NCI-H1092 (cell line): ENCODE results near the gene SPATA31C2.
"Not testable (repeated sequence)": the region's sequence is repeated elsewhere in the genome, so short reads cannot be mapped to it uniquely, and the experiment has no call there.

Source experiments
- DNase-seq: peaks from one replicate; lab custom pipeline; 2025; lab: John Stamatoyannopoulos, UW

SPATA31C2 gene

DNA sequence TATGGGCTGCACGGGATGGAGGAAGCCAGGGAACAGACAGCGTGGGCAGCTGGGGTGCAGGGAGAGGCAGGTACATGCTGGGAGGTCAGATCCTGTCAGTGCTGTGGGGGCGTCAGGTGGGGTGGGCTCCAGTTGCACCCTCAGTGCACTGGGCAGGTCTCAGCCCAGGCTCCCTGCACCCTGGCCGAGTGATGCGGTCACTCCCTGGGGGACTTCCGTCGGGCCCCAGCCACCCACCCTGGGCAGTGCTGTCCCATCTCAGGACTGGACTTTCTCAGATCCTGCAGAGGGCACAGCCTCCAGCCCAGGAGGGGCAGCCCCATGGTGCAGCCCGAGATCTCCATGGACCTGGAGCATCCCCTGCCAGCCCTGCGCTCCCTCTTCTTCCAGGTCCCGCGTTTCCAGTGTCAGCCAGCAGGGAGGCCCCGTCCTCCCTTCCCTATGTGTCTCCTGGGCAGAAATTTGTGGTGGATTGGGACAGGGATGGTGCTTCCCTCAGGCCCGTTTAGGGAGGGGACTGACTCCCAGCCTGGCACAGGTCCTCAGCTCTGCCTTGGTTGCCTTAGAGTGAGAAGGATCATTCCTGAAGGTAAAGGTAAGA is 10.5 kb downstream of the SPATA31C2 start:
- not testable (repeated sequence) for DNase-seq

DNA sequence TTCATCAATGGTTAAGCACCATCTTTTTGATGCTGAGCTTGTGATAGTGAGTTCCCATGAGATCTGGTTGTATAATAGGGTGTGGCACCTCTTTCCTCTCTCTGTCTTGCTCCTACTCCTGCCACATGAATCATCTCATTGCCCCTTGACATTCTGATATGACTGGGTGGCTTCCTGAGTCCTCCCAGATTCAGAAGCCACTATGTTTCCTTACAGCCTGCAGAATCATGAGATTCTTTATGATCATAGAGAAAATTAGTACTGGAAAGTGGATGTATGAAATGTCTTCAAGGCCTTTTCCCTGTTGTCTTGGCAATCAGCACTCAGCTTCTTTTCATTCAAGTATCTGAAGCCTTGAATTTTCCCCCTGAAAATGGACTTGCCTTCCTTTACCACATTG is 14.9 kb downstream of the SPATA31C2 start:
- DNase-seq = not testable (repeated sequence)

GRCh38 chr9:88118121-88118520 is 20.2 kb downstream of the SPATA31C2 start:
- DNase-seq = not testable (repeated sequence)

DNA sequence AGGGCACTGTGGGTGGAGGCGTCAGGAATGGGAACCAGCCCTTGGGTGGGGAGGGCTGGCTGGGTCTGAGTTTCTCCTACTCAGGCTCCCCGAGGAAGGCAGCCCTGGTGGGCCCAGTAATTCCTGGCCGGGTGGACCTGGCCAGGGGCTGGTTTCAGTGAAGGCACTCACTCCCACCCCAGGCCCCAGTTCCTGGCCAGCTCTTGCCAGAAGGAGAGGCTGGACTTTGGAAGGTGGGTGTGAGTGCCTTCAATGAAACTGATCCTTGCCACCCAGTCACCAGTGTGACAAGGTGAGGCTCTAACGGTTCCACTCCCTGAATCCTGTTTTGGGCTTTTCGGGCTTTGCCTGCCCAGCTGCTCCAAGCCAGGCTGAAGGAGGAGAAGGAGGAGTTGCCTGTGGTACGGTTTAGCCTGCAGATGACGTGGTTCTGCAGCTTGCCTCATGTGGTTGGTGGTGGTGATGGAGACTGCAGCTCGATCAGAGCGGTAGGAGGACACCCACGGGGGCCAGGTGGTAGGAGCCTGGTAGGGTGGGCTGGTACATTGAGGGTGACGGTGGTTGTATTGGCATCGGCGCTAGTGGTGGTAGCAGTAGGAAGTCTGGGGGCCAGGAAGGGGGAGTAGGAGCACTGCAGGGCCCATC is 23.2 kb downstream of the SPATA31C2 start:
- DNase-seq = not testable (repeated sequence)

GRCh38 chr9:88114283-88114967 is 23.9 kb downstream of the SPATA31C2 start:
- DNase-seq = not testable (repeated sequence)

DNA sequence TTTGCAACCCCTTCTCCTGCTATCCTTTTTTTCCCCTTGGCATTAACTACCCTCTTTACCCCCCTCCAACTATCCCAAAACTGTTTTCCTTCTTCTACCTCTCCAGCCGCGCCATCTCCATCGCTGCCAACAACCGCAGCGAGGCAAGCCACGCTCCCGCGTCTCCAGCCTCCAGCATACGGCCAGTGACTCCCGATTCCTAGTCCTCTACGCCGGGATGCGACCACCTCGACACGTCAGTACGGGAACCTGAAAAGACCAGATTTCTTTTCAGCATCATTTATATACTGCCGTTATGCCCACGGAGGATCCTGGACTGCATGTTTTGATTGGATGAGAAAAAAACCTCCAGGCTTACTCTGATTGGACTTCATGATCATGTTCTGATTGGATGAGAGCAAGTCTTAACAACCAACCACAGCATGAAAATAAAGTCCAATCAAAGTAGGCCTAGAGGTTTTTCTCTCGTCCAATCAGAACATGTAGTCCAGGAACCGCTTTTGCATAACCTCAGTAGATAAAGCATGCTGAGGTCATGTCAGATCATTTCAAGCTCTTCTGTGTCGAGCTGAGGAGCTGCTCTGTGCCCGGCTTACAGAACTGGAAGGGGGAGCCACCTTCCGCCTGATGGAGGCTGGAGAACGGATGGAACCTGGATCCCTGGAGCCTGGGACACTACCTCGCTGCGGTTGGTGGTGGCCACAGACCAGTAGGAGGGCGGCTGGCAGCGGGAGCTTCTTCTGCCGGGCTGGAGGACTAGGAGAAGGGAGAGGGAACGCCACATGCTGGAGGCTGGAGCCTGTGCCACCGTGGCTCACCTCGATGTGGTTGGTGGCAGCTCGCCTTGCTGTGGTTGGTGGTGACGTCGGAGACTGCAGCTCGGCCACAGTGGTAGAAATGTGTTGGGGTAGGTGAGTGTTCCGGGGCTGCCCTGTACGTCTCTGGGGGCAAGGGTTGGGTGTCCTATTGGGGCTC is 24.8 kb downstream of the SPATA31C2 start:
- DNase-seq = not testable (repeated sequence)

DNA sequence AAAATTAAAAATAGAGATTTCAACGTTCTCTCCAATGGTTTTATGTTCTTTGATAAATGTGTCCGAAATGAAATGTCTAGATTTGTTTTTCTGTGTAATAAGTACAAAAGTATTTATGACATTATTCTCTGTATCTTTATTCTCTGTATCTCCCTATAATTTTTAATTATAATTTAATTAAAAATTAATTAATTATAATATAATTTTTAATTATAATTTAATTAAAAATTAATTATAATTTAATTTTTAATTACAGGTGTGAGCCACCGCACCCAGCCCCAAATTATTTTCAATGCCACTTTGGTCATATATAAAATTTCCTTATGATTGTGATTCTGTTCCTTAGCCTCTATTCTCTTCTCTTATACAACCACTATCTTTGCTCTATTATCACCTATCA is 28.2 kb downstream of the SPATA31C2 start:
- DNase-seq = no peak

DNA sequence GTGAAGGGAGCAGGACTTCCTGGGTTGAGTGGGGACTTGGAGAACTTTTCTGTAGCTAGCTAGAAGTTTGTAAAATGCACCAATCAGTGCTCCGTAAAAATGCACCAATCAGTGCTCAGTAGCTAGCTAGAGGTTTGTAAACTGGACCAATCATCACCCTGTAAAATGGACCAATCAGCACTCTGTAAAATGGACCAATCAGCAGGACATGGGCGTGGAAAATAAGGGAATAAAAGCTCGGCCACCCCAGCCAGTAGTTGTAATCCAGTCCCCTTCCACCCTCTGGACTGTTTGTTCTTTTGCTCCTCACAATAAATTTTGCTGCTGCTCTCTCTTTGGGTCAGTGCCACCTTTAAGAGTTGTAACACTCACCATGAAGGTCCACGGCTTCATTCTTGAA is 29.5 kb downstream of the SPATA31C2 start:
- no peak for DNase-seq

DNA sequence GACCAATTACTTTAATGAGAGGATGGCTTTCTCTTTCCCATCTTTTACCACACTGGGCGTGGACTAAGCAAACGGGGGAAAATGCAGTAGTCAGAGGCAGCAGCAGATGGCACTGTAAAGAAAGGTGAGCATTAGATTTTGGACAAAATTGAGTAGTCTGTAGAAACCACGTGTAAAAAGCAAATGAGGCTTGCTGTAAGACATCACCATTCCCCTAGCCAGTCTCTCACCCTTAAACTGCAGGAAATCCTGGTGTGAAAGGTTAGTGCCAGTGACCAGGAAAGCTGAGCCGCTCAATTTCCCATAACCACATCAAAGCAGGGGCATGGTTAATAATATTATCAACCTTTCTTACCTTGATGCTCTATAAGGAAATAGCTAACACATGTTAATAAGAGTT is 31.8 kb downstream of the SPATA31C2 start:
- no peak for DNase-seq

DNA sequence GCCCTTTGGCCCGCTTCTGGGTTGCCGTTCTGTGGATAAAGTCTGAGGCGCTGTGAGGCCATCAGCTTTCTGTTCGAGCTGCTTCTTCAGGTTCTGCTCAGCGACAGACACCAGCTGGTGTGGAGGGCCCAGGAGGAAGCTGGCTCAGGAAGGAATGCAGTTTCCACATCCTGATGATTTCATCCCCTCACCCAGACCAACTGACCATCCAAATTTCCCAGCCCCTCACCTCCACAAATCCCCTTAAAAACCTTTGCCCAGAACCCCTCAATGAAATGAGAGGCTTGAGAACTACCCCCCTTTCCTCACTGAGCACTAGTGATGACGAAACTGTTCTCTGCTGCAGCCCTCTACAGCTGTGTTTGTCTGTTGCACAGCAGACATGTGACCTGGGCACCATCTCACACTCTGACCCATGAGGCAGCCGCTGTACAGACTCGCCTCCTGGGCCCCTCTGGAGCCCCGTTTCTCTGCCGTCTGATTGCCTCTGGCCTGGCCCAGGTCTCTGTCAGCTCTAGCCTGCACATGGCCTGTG is 45.4 kb downstream of the SPATA31C2 start:
- no peak for DNase-seq

DNA sequence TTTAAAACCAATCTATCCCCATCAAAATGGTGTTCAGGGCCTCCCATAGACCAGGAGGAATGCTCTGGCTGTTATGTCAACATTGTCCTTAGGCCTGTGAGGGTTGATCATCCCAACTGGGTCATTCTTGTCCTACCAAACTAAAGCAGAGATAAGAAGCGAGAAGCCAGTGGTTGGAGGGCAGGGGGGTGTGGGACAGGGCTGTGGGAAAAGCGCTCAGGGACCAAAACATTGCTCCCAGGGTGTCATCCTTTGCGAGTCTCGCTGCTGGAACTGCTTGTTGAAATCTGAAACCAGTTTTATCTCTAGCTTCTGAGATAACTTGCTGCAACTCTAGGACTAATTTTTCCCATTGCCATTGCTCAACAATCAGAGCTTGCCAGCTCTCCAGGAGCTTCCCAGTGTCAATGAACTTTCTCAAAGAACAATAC is 48.1 kb downstream of the SPATA31C2 start:
- no peak for DNase-seq

- DNase-seq = no peak
Observed at GRCh38 chr9:88087906-88088305, 50.4 kb downstream of the SPATA31C2 start.

DNA sequence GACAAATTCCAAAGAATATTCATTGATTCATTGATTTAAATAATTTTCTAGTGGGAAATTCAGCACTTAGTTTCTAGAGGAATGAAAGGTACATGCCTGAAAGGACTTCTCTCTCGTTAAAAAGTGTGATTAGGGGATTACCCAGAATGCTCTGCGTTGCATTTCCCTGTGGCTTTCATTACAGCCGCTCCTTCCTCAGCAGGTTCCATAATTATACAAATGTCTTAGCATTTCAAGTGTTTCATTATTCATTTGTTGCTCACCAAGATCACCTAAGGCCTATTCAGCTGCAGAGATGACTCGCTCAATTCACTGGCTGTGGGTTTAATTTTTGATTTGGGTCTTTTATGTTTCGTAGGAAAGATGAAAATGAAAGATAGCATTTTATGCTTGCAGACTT is 52.8 kb downstream of the SPATA31C2 start:
- DNase-seq = no peak

DNA sequence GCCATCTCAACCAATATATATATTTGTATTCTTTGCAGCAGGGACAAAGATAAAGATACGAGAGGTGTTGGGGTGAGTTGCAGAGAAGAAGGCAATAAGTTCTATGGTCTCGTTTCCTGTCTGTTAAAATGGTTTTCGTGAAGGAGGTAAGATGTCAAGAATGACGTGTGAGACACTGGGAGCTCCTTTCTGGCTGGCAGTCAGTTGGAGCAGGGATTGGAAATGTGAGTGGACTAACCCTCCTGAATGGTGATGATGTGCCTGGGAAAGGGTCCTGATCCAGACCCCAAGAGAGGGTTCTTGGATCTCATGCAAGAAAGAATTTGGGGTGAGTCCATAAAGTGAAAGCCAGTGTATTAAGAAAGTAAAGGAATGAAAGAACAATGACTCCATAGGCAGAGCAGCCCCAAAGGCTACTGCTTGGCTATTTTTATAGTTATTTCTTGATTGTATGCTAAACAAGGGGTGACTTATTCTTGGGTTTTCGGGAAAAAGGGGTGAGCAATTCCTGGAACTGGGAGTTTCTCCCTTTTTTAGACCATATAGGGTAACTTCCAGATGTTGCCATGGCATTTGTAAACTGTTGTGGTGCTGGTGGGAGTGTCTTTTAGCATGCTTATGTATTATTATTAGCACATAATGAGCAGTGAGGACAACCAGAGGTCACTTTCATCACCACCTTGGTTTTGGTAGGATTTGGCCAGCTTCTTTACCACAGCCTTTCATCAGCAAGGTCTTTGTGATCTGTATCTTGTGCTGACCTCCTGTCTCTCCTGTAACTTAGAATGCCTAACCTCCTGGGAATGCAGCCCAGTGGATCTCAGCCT is 53.7 kb downstream of the SPATA31C2 start:
- no peak for DNase-seq
